Activated CD8-positive, alpha-beta memory T cell treated with anti-CD3 and anti-CD28 coated beads for 48 hours (primary cell): ENCODE results near the gene TM4SF18.

Experiments used
- DNase-seq, 3 experiments: peaks; one replicate each; pipeline ENCODE4 v3.0.0-alpha.2; 2020; ENCODE audit warnings: low read depth in 2 of 3, low spot score in 2 of 3

Gene TM4SF18

DNA sequence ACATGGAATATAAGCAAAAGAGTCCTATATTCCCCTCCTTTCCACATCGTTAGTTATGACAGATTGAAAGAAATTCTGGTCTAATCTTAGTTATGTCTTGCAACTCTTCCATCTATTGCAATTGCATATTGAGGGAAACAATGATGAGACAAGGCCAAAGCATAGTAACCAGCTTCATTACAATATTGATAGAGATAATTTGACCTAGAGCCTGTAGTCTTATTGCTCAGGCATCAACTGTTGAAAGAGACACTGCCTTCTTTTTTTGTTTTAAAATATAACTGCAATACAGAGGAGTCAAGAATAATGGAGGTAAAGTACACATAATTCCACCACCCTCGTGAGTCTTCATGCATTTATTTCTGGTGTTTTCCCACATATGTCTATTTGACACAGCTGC, 2.0 kb downstream of the TM4SF18 start:
- DNase-seq = no peak

DNA sequence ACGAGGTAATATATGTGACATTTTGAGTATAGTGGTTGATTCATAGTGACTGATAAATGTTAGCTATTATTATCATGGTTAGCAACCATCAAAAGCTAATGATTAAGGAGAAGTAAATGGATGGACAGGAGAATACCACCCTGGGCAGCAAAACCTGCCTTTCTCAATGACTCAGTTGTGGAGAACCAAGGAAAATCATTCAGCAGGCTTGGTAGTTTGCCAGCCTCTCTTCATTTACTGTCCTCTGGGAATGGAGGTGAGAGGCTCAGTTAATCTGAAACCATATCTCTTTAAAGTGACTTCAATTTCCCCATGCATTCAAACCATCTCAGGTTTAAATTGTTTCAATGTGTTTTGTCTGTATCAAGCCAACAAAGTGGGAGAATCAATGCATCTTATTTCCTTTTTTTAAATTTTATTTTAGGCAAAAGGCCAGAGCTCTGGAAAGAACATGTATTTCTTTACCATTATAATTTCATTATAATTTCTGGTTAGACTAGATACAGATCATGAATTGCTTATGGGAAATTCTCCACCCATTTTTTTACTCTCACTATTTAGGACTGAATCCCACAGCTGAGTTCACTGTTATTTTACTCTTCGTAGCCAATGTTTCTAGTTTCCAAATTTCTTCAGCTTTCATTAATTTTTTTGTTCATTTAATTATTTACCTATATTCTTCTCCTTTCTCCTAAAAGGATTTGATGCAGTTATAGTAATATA, 2.7 kb downstream of the TM4SF18 start:
- DNase-seq = no peak

DNA sequence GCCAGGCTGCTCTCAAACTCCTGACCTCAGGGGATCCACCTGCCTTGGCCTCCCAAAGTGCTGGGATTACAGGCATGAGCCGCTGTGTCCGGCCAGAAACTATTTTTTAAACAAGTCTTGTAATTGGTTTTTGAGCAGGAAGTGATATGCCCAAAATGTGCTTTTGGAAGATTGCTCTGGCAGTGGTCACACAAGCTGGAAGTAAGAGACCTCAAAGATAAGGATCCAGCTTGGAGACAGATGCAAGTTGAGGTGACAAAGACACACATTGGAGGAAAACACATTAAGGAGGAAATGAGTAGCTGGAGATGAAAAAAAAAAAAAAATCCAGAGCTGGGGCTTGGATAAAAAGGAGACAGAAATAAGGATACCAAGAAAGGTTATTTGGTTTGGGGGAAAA, 6.3 kb downstream of the TM4SF18 start:
- no peak for DNase-seq

DNA sequence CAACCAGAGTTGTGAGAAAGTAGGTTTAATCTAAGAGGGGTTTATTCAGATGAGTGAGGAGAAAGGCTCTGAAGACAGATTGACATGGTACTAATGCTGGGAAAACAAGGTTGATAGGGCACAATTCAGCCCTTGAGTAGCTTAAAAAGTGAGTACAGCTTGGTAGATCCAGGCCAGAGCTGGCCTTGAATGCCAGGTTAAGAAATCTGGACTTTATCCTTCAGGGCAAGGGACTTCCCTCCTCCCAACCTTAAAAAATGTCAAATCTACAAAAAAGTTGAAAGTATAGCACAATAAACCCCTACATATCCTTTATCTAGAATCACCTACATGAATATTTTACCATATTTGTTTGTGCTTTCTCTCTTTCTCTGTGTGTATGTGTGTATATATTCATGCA, 7.9 kb downstream of the TM4SF18 start:
- no peak for DNase-seq

DNA sequence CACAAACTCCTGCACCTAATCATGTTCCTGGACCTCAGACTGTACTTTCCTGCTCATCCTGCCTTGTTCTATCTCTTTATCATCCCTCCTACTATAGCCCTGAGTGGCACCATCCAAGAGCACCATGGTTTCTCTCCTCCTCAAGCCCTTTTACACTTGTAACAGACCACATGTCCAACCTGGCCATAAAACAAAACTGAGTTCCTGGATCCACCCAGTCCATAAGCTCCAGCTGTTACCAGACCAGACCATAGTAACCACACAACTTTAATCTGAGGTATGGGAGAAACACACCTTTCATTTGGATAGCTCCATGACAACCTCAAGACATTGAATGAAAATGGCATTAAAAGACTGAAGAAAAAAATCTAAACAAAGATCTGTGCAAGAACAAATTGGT, 9.1 kb downstream of the TM4SF18 start:
- DNase-seq = no peak

DNA sequence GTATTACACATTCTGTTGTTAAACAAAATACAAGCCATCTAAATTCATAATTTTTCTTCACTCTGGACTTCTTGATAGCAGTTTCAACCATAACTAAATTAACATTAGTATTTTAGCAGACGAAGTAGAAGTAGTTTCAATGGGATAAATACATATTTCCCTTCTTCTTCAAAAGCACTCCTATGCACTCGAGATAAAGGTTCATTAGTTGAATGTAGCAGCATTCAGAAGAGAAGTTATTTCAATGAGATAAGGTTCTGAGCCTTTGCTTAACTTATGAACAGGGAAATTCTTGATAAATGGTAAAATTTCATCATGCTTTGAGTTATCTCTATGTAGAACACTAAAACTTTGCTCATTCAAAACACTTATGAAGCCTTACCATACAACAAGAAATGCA, 11.8 kb downstream of the TM4SF18 start:
- DNase-seq = no peak

DNA sequence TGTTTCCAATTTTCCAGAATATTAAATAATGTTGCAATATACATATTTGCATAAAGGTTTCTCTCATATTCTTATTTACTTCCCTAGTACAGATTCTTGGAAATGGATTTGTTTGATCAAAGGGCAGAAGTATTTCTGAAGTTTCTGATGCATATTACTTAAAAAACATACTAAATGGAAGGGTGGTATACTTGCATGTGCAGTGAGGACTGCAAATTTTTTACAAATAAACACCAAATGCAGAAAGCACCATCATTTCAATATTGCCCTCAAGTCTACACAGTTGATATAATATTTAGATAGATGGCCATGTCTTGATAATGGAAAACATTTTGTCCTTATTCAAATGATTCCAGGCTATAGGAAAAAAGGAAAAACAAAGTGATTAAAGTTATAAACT, 12.3 kb downstream of the TM4SF18 start:
- no peak for DNase-seq

DNA sequence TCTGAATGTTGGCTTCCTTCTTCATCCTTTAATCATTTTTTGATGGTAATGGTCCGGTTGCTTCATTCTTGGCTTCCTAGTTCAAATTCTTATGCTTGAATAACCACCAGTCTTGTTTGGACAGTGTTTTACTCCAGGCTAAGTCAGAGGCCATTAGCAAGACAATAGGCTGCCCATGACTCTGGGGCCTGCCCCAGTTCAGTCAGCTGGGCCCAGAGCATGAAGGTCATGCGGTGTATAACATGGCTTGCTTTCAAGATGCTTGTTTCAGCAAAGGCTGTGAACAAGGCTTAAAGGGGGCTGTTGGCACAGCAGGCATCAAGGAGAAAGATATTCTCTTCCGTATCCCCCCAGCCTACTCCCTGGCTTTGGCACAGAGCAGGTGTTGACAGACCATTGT, 13.7 kb downstream of the TM4SF18 start:
- DNase-seq = no peak

DNA sequence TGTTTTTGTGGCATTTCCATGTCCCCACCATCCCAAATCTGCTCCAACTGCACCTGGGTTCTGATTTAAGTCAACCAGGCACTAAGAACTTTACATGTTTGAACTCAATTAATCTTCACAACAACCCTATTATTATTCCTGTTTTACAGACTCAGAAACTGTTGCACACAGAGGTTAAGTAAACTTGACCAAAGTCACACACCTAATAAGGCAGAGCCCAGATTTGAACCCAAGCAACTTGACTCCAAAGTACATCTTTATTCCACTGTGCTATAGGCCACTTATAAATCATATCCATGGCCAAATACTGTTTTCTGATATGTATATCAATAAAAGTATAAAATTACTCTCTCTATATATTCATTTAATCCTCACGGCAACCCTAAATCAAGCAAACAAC, 16.4 kb downstream of the TM4SF18 start:
- DNase-seq = no peak

DNA sequence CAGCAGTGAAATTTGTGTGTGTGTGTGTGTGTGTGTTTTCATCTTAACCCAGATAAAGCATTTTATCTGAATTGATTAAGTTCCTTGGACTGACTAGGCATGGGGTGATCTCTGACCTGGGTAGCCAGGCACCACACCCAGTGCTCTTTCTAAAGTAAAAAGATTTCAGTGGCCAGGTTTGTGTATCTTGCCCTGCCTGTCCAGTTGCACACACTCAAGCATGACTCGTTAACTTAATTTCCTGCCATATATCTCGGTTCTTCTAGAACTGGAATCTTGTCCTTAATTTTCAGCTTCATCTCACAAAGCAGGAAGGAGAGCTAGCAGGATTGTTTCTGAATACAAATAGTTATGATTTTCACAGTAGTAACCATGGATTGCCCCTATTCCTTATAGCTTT, 17.0 kb downstream of the TM4SF18 start:
- no peak for DNase-seq

DNA sequence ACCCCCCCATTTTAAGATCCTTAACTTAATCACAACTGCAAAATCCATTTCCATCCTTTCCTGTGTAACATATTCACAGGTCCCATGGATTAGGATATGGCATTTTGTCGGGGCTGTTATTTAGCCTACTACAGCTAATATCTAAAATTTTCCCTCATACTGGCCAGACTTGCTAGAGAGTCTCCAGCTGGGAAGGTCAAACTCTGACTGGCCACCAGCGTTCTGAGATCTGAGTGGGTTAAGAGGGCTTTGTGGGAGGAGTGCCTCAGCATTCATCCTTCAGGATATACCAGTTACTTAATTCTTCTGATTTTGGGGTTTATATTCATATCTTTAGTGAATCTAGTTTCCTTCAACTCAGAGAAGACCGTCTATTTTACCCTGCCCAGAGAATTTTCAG, 17.7 kb downstream of the TM4SF18 start:
- no peak for DNase-seq

DNA sequence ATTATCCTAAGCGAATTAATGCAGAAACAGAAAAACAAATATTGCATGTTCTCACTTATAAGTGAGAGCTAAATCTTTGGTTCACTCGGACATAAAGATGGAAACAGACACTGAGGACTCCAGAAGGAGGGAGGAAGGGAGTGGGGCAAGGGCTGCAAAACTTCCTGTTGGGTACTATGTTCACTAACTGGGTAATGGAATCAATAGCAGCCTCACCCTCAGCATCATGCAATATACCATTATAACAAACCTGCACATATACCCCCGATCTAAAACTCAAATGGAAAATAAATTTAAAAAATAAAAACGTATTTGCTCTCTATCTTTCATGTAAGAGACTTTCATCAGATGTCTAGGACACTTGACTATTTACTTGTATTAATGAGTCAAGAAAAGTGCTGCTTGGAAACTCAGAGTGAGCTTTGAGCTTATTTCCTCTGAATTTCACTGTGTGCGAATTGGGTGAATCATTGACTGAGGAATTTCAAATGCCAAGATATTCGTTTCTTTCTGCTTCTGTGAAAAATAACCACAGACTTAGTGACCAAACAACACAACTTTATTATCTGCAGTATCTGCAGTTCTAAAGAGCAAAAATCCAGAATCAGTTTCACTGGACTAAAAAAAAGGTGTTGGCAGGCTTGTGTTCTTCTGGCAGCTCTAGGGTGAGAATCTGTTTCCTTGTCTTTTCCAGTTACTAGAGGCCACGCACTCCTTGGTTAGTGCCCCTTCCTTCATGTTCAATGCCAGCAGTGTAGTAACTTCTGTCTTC, 18.4 kb downstream of the TM4SF18 start:
- no peak for DNase-seq

DNA sequence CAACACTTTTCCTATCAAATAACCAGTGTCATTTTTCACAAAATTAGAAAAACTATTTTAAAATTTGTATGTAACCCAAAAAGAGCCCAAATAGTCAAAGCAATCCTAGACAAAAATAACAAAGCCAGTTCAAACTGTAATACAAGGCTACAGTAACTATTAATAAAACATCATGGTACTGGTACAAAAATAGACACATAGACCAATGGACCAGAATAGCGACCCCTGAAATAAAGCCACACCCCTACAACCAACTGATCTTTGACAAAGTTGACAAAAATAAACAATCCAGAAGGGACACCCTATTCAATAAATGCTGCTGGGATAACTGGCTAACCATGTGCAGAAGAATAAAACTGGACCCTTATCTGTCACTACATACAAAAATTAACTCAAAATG, 19.9 kb downstream of the TM4SF18 start:
- no peak for DNase-seq

DNA sequence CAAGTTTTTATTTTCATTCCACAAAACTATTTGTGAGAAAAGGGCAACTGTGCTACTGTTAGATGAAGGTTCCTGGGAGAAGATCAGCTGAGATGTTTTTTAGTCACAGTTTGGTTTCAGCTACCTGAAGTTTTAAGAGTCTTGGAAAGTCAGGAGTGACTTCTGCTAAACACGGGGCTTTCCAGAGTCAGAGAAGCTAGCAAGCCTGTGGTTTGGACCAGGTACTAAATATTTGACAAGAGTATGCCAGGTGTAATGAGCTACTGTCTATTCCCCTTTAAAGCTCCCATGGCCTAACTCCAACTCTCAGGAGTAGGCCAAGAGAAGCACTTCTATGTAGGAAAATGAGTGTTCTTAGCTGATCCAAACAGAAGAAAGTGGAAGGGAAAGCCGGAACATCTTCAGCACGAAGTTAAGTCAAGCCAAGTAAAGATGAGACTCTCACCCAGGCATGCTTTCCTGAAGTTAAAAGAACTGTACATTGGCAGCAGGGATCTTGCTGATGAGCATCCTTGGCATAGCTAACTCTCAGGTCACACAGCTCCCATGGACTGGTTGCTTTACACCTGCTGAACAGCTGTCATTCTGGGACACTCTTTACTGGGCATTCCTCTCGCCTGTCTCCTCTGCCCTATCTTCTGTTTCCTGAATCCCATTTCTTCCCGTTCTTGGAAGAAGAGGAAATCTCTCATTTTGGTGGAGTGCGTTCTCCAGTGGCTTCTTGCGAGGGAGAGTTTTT, 22.5 kb downstream of the TM4SF18 start:
- DNase-seq = no peak

DNA sequence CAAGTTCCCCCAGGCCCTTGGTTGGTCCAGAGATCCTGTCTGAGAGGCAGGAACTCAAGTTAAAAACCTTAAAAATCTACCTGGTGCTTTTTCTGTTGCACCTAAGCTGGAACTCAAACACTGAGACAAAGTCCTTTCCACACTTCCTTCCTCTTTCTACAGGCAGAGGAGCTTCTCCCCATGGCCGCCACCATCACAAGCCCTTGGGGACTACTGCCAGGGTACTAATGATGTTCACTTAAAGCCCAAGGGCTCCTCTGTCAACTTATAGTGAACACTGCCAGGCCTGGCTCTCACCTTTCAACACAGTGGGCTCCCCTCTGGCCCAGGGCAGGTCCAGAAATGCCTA, 26.0 kb downstream of the TM4SF18 start:
- DNase-seq = no peak

DNA sequence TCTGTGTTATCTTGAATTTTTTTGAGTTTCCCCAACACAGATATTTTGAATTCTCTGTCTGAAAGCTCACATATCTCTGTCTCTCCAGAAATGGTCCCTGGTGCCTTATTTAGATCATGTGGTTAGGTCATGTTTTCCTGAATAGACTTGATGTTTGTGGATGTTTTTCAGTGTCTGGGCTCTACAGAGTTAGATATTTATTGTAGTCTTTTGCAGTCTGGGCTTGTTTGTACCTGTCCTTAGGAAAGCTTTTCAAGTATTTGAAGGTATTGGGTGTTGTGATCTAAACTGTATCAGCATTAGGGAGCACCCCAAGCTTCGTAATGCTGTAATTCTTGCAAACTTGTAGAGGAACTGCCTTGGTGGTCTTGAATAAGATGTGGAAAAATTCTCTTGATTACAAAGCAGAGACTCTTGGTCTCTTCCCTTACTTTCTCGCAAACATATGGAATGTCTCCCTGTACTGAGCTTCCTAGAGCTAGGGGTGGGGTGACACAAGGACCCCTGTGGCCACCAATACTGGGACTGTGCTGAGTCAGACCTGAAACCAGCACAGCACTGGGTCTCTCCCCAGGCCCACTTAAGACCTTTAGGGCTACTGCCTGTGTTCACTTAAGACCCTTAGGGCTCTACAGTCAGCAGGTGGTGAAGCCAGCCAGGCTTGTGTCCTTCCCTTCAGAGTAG, 26.5 kb downstream of the TM4SF18 start:
- DNase-seq = no peak

DNA sequence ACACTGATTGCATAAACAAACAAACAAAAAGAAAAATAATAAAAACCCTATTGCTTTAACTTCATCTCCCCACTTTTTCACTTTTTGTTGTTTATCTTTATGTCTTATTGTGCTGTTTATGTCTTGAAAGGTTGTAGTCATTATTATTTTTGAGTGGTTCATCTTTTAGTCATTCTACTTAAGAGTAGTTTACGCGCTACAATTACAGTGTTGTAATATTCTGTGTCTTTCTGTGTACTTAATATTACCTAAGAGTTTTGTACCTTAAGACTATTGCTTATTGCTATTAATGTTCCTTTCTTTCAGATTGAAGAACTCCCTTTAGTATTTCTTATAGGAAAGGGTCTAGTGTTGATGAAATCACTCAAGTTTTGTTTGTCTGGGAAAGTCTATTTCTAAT, 28.1 kb downstream of the TM4SF18 start:
- no peak for DNase-seq

DNA sequence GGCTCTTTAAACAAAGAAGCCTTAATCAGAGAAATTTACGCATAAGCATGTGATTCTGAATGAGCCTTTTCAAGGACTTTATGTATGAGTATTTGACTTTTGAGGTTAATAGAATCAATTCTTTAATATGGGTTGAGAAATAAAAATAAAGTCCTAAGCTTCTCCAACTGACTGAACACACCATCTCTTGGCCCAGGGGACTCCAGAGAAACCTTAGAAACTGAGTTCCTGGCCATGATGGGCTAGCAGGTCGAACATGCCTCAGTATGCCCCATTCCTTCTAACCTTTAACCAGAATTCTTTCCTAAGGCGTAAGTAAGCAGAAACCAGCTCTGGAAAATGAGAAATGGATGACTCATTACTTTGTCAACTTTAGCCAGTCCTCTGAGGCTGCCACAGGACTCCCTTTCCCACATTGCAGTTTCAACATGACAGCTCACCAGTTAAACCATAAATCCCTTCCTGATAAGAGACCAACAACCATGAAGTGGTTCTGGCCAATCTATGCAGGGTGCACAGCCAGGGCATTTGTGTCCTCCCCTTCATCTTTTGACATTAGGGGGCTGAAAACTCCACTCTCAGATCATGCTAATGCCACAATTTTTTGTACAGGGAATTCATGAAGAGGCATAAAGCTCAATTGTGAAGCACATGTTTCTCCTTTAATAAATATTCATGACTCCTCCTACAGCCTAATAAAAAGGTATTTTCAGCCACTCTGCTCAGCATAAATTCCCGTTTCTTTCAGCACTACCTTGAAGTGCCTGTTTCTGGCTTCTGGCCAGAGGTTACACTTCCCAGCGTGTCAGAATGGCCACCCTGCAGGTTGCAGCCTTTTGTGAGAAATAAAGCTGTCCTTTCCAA, 33.3 kb downstream of the TM4SF18 start:
- no peak for DNase-seq

DNA sequence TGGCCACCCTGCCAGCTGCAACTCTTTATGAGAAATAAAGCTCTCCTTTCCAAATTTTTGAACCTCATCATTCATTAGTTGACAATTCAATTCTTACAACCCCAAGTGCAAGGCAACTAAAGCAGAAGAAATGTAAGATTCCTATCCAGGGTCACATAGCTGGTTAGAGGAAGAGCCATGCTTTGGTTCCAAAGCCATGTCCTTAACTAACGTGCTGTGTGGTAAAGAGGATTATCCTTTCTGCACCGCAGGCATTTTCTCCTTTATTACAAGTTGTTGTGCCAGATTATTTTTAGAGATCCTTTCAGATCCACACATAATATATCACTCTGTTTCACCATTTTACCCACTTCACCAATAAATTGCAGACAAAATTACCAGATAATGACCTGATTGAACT, 36.5 kb downstream of the TM4SF18 start:
- DNase-seq = no peak

DNA sequence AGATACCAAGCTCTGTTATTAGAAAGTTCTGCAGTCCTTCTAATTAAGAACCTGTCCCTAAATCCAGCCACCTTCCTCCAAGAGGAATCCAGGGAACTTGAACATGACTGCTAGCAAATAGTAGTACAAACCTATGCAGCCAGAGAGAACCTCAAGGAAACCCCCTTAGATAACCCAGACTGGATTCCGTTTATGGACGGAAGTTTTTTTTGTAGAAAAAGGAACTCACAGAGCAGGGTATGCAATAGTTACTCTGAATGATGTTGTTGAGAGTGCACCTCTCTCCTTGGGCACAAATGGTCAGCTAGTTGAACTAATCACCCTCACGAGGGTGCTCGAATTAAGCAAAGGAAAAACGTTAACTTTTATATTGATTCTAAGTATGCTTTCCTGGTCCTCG, 40.8 kb downstream of the TM4SF18 start:
- no peak for DNase-seq

DNA sequence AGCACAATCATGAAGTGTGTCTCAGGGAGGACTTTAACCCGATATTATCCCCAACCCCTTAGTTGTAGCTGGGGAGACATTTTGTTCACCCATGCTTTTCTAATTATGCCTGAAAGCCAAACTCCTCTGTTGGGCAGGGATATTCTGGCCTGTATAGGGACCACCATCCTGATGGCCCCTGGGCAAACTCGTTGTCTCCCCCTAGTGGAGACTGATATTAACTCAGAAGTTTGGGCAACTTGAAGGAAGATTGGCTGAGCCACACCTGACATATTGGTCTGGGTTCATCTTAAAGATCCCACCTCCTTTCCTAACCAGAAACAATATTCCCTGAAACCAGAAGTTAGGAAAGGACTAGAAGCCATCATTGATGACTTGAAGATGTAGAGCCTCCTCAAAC, 42.3 kb downstream of the TM4SF18 start:
- DNase-seq = no peak
